ENCODE data around the gene DPYD. TPM values are rescaled to one million over a fixed set of nuclear protein-coding genes. Genes with fewer than 3 reads are reported as not detected.

Gene DPYD
- total and polyA plus RNA-seq, 2 donors from 2014 or later: 4.9 to 41.6 TPM

DNA sequence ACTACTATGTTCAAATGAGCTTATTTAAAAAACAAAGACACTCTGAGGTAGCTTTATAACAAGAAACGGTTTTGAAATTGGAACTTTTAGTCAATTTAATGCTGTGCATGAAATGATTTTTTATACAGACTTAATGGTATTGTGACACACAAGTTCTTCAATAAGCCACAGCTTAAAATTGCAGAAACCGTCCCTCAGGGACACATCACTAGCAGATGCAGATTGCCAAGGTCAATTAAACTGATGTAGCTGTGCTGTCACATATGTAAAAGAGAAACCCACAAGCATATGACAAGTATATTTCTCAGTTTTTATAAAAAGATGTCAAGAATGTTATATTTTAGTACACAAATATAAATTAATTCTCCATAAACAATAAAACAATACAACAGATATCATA, 366.9 kb downstream of the DPYD start:
- TF ChIP-seq, protein P1, sequence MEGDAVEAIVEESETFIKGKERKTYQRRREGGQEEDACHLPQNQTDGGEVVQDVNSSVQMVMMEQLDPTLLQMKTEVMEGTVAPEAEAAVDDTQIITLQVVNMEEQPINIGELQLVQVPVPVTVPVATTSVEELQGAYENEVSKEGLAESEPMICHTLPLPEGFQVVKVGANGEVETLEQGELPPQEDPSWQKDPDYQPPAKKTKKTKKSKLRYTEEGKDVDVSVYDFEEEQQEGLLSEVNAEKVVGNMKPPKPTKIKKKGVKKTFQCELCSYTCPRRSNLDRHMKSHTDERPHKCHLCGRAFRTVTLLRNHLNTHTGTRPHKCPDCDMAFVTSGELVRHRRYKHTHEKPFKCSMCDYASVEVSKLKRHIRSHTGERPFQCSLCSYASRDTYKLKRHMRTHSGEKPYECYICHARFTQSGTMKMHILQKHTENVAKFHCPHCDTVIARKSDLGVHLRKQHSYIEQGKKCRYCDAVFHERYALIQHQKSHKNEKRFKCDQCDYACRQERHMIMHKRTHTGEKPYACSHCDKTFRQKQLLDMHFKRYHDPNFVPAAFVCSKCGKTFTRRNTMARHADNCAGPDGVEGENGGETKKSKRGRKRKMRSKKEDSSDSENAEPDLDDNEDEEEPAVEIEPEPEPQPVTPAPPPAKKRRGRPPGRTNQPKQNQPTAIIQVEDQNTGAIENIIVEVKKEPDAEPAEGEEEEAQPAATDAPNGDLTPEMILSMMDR (IDR thresholded peaks at IDR 0.05; ENCODE audit: borderline replicate concordance, extremely low read depth, insufficient read depth): no peak
- no peaks in the 10 kb centered on the region for H3K9me3 ChIP-seq (ENCODE audit: control insufficient read depth in 2 of 3, insufficient read depth in 1 of 3, low read length in 3 of 3)
- H3K9ac ChIP-seq (ENCODE audit: low read length in 3 of 3): no peak overlapping the region
- no peak for FAIRE-seq
- DNase-seq: no peak
- no peaks in the 10 kb centered on the region for H3K27me3 ChIP-seq (ENCODE audit: control insufficient read depth, insufficient read depth, low read length)
- H3K27ac ChIP-seq (ENCODE audit: low read depth in 2 of 2, low read length in 2 of 2): no peak overlapping the region
- no peaks in the 10 kb centered on the region for H3K36me3 ChIP-seq (ENCODE audit: control insufficient read depth in 2 of 3, insufficient read depth in 3 of 3, low read length in 3 of 3)
- no peaks in the 10 kb centered on the region for H3K4me1 ChIP-seq (ENCODE audit: control insufficient read depth in 2 of 3, insufficient read depth in 2 of 3, low read depth in 1 of 3, low read length in 3 of 3)
- intact Hi-C loops (cut with DNase I): no loop called here
- no peak overlapping the region for H3K4me3 ChIP-seq (ENCODE audit: low read length in 3 of 3)

DNA sequence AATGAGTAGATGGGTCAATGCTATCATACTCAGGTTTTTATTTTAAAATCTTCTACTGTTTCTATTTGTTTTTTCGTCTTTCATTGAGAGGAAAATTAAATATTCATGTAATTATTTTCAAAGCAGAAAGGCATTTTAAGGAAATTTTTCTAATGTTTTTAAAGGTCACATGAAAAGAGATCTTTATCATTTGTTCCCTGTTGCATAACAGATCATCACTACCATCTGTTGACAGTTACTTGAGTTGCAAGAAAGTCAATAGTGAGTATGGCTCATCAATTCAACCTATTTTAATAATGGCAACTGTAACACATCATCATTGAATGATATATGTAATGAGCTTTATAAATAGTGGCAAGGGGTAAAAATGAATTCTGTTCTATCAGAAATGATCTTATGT, 369.7 kb downstream of the DPYD start:
- no peak overlapping the region for H3K27ac ChIP-seq (ENCODE audit: low read depth in 2 of 2, low read length in 2 of 2)
- no peaks in the 10 kb centered on the region for H3K9me3 ChIP-seq (ENCODE audit: control insufficient read depth in 2 of 3, insufficient read depth in 1 of 3, low read length in 3 of 3)
- DNase-seq (no peak), FAIRE-seq (no peak)
- H3K9ac ChIP-seq (ENCODE audit: low read length in 3 of 3): no peak overlapping the region
- no peaks in the 10 kb centered on the region for H3K27me3 ChIP-seq (ENCODE audit: control insufficient read depth, insufficient read depth, low read length)
- intact Hi-C loops (cut with DNase I): no loop called here
- H3K4me1 ChIP-seq (ENCODE audit: control insufficient read depth in 2 of 3, insufficient read depth in 2 of 3, low read depth in 1 of 3, low read length in 3 of 3): no peaks in the 10 kb centered on the region
- H3K36me3 ChIP-seq (ENCODE audit: control insufficient read depth in 2 of 3, insufficient read depth in 3 of 3, low read length in 3 of 3): no peaks in the 10 kb centered on the region
- no peak overlapping the region for H3K4me3 ChIP-seq (ENCODE audit: low read length in 3 of 3)
- TF ChIP-seq, protein P1 (IDR thresholded peaks at IDR 0.05; ENCODE audit: borderline replicate concordance, extremely low read depth, insufficient read depth): no peak

DNA sequence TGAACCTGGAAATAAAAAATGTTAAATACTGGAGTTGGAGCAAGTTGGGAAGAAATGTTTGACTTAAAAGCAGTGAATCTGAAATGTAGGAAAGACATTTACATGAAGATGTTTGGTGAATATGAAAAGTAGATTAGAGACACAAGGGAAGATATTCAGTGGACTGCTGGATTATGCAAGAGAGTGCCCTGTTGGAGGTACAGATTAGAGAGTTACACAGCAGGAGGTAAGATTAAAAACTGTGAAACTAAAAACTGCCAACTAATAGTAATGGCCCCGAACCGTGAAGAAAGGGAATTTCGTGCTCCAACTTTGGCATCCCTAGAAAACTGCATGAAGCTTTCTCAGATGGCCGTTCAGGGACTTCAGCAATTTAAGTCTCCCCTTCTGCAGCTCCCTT, 375.4 kb downstream of the DPYD start:
- no peak for FAIRE-seq
- Histone ChIP-seq H3K27me3 (ENCODE audit: control insufficient read depth, insufficient read depth, low read length) (no peaks in the 10 kb centered on the region), H3K9ac (ENCODE audit: low read length in 3 of 3) (no peak overlapping the region), H3K27ac (ENCODE audit: low read depth in 2 of 2, low read length in 2 of 2) (no peak overlapping the region), H3K9me3 (ENCODE audit: control insufficient read depth in 2 of 3, insufficient read depth in 1 of 3, low read length in 3 of 3) (no peaks in the 10 kb centered on the region), H3K4me1 (ENCODE audit: control insufficient read depth in 2 of 3, insufficient read depth in 2 of 3, low read depth in 1 of 3, low read length in 3 of 3) (no peaks in the 10 kb centered on the region), H3K4me3 (ENCODE audit: low read length in 3 of 3) (no peak overlapping the region), H3K36me3 (ENCODE audit: control insufficient read depth in 2 of 3, insufficient read depth in 3 of 3, low read length in 3 of 3) (no peaks in the 10 kb centered on the region)
- TF ChIP-seq, protein P1 (IDR thresholded peaks at IDR 0.05; ENCODE audit: borderline replicate concordance, extremely low read depth, insufficient read depth): no peak
- DNase-seq: no peak
- intact Hi-C loops (cut with DNase I): no loop called here

GRCh38 chr1:97540346-97540888, 380.4 kb downstream of the DPYD start:
- intact Hi-C loops (cut with DNase I): no loop called here
- DNase-seq (no peak), FAIRE-seq (no peak)
- Histone ChIP-seq H3K4me1 (ENCODE audit: control insufficient read depth in 2 of 3, insufficient read depth in 2 of 3, low read depth in 1 of 3, low read length in 3 of 3) (no peaks in the 10 kb centered on the region), H3K9me3 (ENCODE audit: control insufficient read depth in 2 of 3, insufficient read depth in 1 of 3, low read length in 3 of 3) (no peaks in the 10 kb centered on the region), H3K9ac (ENCODE audit: low read length in 3 of 3) (no peak overlapping the region), H3K4me3 (ENCODE audit: low read length in 3 of 3) (no peak overlapping the region), H3K27ac (ENCODE audit: low read depth in 2 of 2, low read length in 2 of 2) (no peak overlapping the region), H3K27me3 (ENCODE audit: control insufficient read depth, insufficient read depth, low read length) (no peaks in the 10 kb centered on the region), H3K36me3 (ENCODE audit: control insufficient read depth in 2 of 3, insufficient read depth in 3 of 3, low read length in 3 of 3) (no peaks in the 10 kb centered on the region)
- TF ChIP-seq, protein P1 (IDR thresholded peaks at IDR 0.05; ENCODE audit: borderline replicate concordance, extremely low read depth, insufficient read depth): no peak

Data from kidney (tissue), 14 donors.